ENCODE results near the gene FNBP1.

DNA sequence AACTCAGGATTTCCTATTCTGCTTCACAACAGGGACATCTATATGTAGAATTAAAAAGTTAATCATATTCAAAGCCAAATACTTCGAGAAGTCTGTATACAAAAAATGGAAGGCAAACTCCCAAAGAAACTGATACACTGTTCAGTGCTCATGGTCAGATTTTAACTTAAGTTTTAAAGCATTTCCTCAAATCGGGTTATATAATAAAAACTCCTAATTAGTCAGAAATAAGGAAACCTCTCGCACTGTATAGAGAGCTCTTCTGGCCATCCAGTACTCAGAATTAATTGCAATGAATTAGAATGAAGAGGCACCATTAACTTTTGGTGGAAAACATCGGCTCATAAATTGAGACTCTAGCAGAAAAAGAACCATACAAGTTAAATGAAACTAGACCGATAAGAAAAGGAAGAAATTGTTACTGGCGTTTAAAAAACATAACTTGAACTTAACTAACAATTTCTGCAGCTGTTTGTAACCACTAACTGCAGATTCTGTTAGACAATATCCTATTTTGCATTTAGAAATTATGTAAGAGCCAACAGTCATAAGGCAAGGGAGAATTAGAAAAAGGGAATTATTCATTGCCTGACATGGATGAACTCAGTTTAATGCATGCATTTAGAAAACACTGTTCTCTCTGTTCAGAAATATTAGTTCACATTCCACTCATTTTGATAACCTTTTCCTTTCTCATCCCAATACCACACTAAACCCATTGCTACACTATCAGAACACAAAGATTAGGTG lies 96.6 kb downstream of the FNBP1 start:
- TF ChIP-seq CTCF (IDR thresholded peaks at IDR 0.05; ENCODE audit: low read length): no peak
- no peak for TF ChIP-seq EZH2phosphoT487 (IDR thresholded peaks at IDR 0.05; ENCODE audit: low read length)
